ENCODE results near the gene MAPK1. TPM values are rescaled to one million over a fixed set of nuclear protein-coding genes. Genes with fewer than 3 reads are reported as not detected.

The MAPK1 gene
- total RNA-seq, 3 donors from 2014 or later: 126 to 131 (median 127) TPM

DNA sequence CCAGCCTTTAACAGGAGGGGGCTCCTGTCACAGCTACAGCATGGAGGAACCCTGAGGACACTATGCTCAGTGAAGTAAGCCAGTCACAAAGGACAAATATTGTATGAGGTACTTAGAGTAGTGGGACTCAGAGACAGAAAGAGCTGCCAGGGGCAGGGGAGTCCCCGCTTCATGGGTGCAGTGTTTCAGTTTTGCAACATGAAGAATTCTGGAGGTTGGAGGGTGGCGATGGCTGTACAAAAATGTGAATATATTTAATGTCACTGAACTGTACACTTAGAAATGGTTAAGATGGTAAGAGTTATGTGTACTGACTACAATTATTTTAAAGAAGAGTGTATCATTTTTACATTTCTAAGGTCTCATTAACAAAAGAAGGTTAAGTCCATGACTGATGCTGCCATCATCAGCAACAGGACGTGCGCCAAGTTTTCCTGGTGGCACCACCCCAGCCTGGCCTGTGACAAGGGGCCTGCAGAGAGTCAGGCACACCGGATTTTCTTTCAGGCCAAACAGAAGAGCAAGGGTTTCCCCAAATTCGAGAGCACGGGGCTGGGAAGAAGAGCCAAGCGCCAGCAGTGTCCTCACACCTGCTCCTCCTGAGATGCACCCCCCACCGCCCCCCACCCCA is 153.9 kb downstream of the MAPK1 start:
- ATAC-seq (no peak), DNase-seq (no peak)
- intact Hi-C loops (cut with DNase I, micrococcal nuclease): loop anchor here (5.0 kb wide), 2 partner anchors 229 to 239 kb away; partner anchors contain the start of gene PPM1F (in 1 of the 2)
- Histone ChIP-seq H3K4me3 (no peak overlapping the region), H3K4me1 (ENCODE audit: low read depth) (no peaks in the 10 kb centered on the region), H3K36me3 (ENCODE audit: low read depth) (no peaks in the 10 kb centered on the region), H3K9me3 (no peaks in the 10 kb centered on the region)
- TF ChIP-seq, protein P1, sequence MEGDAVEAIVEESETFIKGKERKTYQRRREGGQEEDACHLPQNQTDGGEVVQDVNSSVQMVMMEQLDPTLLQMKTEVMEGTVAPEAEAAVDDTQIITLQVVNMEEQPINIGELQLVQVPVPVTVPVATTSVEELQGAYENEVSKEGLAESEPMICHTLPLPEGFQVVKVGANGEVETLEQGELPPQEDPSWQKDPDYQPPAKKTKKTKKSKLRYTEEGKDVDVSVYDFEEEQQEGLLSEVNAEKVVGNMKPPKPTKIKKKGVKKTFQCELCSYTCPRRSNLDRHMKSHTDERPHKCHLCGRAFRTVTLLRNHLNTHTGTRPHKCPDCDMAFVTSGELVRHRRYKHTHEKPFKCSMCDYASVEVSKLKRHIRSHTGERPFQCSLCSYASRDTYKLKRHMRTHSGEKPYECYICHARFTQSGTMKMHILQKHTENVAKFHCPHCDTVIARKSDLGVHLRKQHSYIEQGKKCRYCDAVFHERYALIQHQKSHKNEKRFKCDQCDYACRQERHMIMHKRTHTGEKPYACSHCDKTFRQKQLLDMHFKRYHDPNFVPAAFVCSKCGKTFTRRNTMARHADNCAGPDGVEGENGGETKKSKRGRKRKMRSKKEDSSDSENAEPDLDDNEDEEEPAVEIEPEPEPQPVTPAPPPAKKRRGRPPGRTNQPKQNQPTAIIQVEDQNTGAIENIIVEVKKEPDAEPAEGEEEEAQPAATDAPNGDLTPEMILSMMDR (IDR thresholded peaks at IDR 0.05): no peak

DNA sequence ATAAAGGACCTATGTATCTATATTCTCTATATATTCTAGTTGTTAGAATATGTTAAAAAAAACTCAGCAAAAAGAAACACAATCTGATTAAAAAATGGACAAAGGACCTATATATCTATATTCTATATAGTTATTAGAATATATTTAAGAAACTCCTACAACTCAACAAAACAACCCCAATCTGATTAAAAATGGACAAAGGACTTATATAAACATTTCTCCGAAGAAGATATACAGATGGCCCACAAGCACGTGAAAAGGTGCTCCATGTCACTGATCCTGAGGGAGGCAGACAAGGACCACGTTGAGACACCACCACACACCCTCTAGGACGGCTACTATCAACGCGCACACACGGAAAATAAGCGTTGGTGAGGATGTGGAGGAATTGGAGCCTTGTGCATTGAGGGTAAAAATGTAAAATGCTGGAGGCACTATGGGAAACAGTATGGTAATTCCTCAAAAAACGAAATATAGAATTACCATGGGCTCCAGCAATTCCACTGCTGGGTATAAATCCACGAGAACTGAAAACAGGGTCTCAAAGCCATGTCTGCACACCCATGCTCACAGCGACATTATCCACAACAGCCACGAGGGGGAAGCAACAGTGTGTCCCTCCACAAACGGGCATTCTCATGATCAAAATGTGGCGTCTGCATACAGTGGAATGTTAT is 154.6 kb downstream of the MAPK1 start:
- TF ChIP-seq, protein P1 (IDR thresholded peaks at IDR 0.05): peak; percentile 23
- intact Hi-C loops (cut with DNase I, micrococcal nuclease): loop anchor here (5.0 kb wide), 2 partner anchors 229 to 239 kb away; partner anchors contain the start of gene PPM1F (in 1 of the 2)
- no peak overlapping the region for H3K4me3 ChIP-seq

DNA sequence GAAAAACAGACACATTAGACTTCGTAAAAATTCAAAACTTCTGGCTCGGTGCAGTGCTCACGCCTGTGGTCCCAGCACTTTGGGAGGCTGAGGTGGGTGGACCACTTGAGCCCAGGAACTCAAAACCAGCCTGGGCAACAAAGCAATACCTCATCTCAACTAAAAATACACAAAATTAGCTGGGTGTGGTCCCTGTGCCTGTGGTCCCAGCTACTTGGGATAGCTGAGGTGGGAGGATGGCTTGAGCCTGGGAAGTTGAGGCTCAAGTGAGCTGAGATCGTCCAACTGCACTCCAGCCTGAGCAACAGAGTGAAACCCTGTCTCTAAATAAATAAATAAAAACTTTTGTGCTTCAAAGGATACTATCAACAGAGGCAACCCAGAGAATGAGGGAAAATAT is 155.6 kb downstream of the MAPK1 start:
- no peak for DNase-seq
- Histone ChIP-seq H3K9me3 (no peaks in the 10 kb centered on the region), H3K36me3 (ENCODE audit: low read depth) (no peaks in the 10 kb centered on the region), H3K4me1 (ENCODE audit: low read depth) (no peaks in the 10 kb centered on the region), H3K4me3 (no peak overlapping the region)
- ATAC-seq: no peak
- TF ChIP-seq, protein P1 (IDR thresholded peaks at IDR 0.05): no peak
- intact Hi-C loops (cut with DNase I, micrococcal nuclease): loop anchor here (5.0 kb wide), 2 partner anchors 230 to 240 kb away; partner anchors contain the start of gene PPM1F (in 1 of the 2)

More for the DNA sequence above, 154.6 kb downstream of the MAPK1 start:
- DNase-seq (peak in 2 of 3 donors; percentile 60 to 75), ATAC-seq (peak; percentile 90)
- Histone ChIP-seq H3K4me1 (ENCODE audit: low read depth) (no peaks in the 10 kb centered on the region), H3K36me3 (ENCODE audit: low read depth) (no peaks in the 10 kb centered on the region), H3K9me3 (no peaks in the 10 kb centered on the region)

DNA sequence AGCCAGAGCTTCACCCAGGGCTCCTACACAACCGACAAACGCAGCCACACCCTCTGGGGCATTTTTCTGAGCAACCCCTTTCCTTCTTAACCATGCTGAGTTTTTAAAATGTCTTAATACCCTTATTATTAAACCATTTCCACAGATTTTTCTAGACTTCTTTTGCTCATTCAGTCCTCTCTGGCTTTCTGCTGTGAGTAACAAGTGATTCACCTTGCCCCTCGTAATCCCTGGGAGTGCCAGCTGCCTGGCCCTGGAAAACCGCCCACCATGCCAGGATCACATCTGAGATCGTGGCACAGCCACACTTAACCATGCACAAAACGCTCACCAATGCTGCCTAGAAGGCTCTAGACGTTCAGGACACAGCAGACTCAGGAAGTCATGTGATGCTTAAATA is 157.3 kb downstream of the MAPK1 start:
- Histone ChIP-seq H3K4me3 (no peak overlapping the region), H3K4me1 (ENCODE audit: low read depth) (no peaks in the 10 kb centered on the region), H3K36me3 (ENCODE audit: low read depth) (no peaks in the 10 kb centered on the region), H3K9me3 (no peaks in the 10 kb centered on the region)
- no peak for DNase-seq
- TF ChIP-seq, protein P1 (IDR thresholded peaks at IDR 0.05): no peak
- intact Hi-C loops (cut with DNase I, micrococcal nuclease): loop anchor here (5.0 kb wide), 2 partner anchors 232 to 242 kb away; partner anchors contain the start of gene PPM1F (in 1 of the 2)
- ATAC-seq: no peak

DNA sequence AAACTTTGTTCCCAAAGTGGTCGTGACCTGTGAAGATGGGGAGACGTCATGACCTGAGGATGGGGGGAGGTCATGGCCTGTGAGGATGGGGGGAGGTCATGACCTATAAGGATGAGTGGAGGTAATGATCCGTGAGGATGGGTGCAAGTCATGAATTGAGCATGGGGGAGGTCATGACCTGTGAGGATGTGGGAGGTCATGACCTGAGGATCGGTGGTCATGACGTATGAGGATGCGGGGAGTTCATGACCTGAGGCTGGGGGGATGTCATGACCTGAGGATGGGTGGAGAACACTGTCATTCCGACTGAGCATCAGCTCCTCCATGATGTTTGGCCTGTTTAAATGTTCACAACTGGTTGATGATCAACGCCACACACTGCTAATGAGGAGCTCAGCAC is 157.8 kb downstream of the MAPK1 start:
- TF ChIP-seq, protein P1 (IDR thresholded peaks at IDR 0.05): no peak
- Histone ChIP-seq H3K9me3 (no peaks in the 10 kb centered on the region), H3K36me3 (ENCODE audit: low read depth) (no peaks in the 10 kb centered on the region), H3K4me1 (ENCODE audit: low read depth) (no peaks in the 10 kb centered on the region), H3K4me3 (no peak overlapping the region)
- ATAC-seq (no peak), DNase-seq (no peak)
- intact Hi-C loops (cut with DNase I, micrococcal nuclease): loop anchor here (5.0 kb wide), 2 partner anchors 233 to 243 kb away; partner anchors contain the start of gene PPM1F (in 1 of the 2)
